Stomach (tissue), 19 donors: ENCODE data around the gene EIF4A3. TPM values are rescaled to one million over a fixed set of nuclear protein-coding genes. Genes with fewer than 3 reads are reported as not detected.

Source experiments
- DNase-seq, 2 donors: peaks; one replicate each; pipeline versions ENCODE4 v3.0.0 to v3.0.0-alpha.2; 2013 to 2019
- H3K27ac ChIP-seq, 5 donors: fragments of 200-600 bp in 4 of 5; sonication (generic) in 4 of 5; one replicate each; pipeline ENCODE4 v1.5.1; 2013 to 2019; ENCODE audit warnings: mild to moderate bottlenecking in 1 of 5, moderate library complexity in 1 of 5
- H3K27me3 ChIP-seq, 3 donors: fragments of 200-600 bp; sonication (generic); one replicate each; pipeline ENCODE4 v1.5.1; 2017 to 2019; ENCODE audit warnings: mixed run types in 1 of 3
- H3K36me3 ChIP-seq, 4 donors: fragments of 200-600 bp; sonication (generic); 1 replicate in 3 of 4; 2 replicates in 1 of 4; pipeline ENCODE4 v1.5.1; 2016 to 2019
- H3K4me1 ChIP-seq, 4 donors: fragments of 200-600 bp; sonication (generic); one replicate each; pipeline ENCODE4 v1.5.1; 2016 to 2019
- H3K4me3 ChIP-seq, 4 donors: fragments of 200-600 bp; sonication (generic) in 3 of 4; one replicate each; pipeline ENCODE4 v1.5.1; 2016 to 2019; ENCODE audit warnings: mild to moderate bottlenecking in 1 of 4
- H3K9me3 ChIP-seq, 4 donors: fragments of 200-600 bp; sonication (generic); one replicate each; pipeline ENCODE4 v1.5.1; 2016 to 2019
- CTCF ChIP-seq, 7 experiments: fragments of 450-650 bp in 4 of 7; fragments of 200-600 bp in 3 of 7; sonication (generic) in 3 of 7; IDR thresholded peaks; one replicate each; pipeline ENCODE4 v1.5.1; 2016 to 2019; ENCODE audit warnings: antibody characterized with exemption in 7 of 7, control low read depth in 2 of 7, mild to moderate bottlenecking in 1 of 7
- EP300 ChIP-seq: sonication (generic); formaldehyde crosslinking; IDR thresholded peaks from one replicate; pipeline ENCODE4 v1.6.1; 2017; ENCODE audit warnings: antibody characterized with exemption
- POLR2A ChIP-seq, 4 donors: fragments of 450-650 bp; IDR thresholded peaks; one replicate each; pipeline ENCODE4 v1.6.1; 2016; ENCODE audit warnings: antibody characterized with exemption in 4 of 4, control low read depth in 2 of 4, mild to moderate bottlenecking in 1 of 4, moderate library complexity in 1 of 4
- POLR2AphosphoS5 ChIP-seq, 3 donors: sonication (generic); formaldehyde crosslinking; IDR thresholded peaks; one replicate each; pipeline ENCODE4 v1.6.1; 2016; ENCODE audit warnings: antibody characterized with exemption in 3 of 3
- WGBS, 5 donors: extraction: QIAGEN DNeasy Blood & Tissue Kit in 3 of 5; methylation state at CpG; one replicate each; pipeline versions ENCODE4 v1.1.5 to v1.1.7; 2013 to 2018; 5-methylcytosine and 5-hydroxymethylcytosine counted together
- intact Hi-C: fragments of 100-400 bp; cut with DNase I; formaldehyde crosslinking; loops from one replicate; pipeline ENCODE4 v1.15.1; 2023; ENCODE audit warnings: low total_unique reads
- long read RNA-seq, 10 donors: transcript quantifications; one replicate each; lab custom pipeline, GENCODE V29; 2026
- polyA plus RNA-seq, 3 donors: library from polyadenylated mRNA; stranded (reverse); fragments of 200-250 nt; gene quantifications; one replicate each; pipeline ENCODE4 v1.2.3, GENCODE V29; 2013
- total RNA-seq, 5 donors: library from RNA; depleted of rRNA; stranded (reverse); fragments of >200 nt; gene quantifications; one replicate each; pipeline versions ENCODE4 v1.1.0 to v1.2.3, GENCODE V29; 2014 to 2016
- donor health status: healthy with polysubstance abuse.
- donor health status: Bipolar disorder and iron deficiency.
- donor health status: healthy.

Gene EIF4A3
- total RNA-seq, result 10 to 100 TPM; 17.5 to 78.2 (median 49.7) TPM
- polyA plus RNA-seq, result 10 to 100 TPM; 47.3 to 61.0 (median 48.7) TPM
- long read RNA-seq, donor 1, partial matches to known transcripts, result 0 of 6 reads
- long read RNA-seq, donor 1, other reads (novel, unspliced or antisense), result 0 of 6 reads
- long read RNA-seq, donor 2, transcript EIF4A3-201 (12 exons, 1,734 nt), result major isoform, 17 of 18 reads
- long read RNA-seq, donor 2, partial matches to known transcripts, result 0 of 18 reads
- long read RNA-seq, donor 2, other reads (novel, unspliced or antisense), result 0 of 18 reads
- long read RNA-seq, donor 3, transcript EIF4A3-201 (12 exons, 1,734 nt), result major isoform, 20 of 20 reads
- long read RNA-seq, donor 3, partial matches to known transcripts, result 0 of 20 reads
- long read RNA-seq, donor 3, other reads (novel, unspliced or antisense), result 0 of 20 reads
- long read RNA-seq, donor 4, partial matches to known transcripts, result 0 of 1 reads
- long read RNA-seq, donor 4, other reads (novel, unspliced or antisense), result 0 of 1 reads
- long read RNA-seq, donor 5, transcript EIF4A3-201 (12 exons, 1,734 nt), result major isoform, 29 of 31 reads
- long read RNA-seq, donor 5, partial matches to known transcripts, result 0 of 31 reads
- long read RNA-seq, donor 5, other reads (novel, unspliced or antisense), result 0 of 31 reads
- long read RNA-seq, donor 6, transcript EIF4A3-201 (12 exons, 1,734 nt), result major isoform, 34 of 37 reads
- long read RNA-seq, donor 6, partial matches to known transcripts, result 0 of 37 reads
- long read RNA-seq, donor 6, other reads (novel, unspliced or antisense), result 0 of 37 reads
- long read RNA-seq, donor 7, transcript EIF4A3-201 (12 exons, 1,734 nt), result major isoform, 22 of 25 reads
- long read RNA-seq, donor 7, partial matches to known transcripts, result 0 of 25 reads
- long read RNA-seq, donor 7, other reads (novel, unspliced or antisense), result 0 of 25 reads
- long read RNA-seq, donor 8, transcript EIF4A3-201 (12 exons, 1,734 nt), result major isoform, 30 of 39 reads
- long read RNA-seq, donor 8, partial matches to known transcripts, result 7 of 39 reads
- long read RNA-seq, donor 8, other reads (novel, unspliced or antisense), result 0 of 39 reads
- long read RNA-seq, donor 9, transcript EIF4A3-201 (12 exons, 1,734 nt), result major isoform, 13 of 19 reads
- long read RNA-seq, donor 9, partial matches to known transcripts, result 0 of 19 reads
- long read RNA-seq, donor 9, other reads (novel, unspliced or antisense), result 0 of 19 reads
- long read RNA-seq, donor 10, partial matches to known transcripts, result 0 of 4 reads
- long read RNA-seq, donor 10, other reads (novel, unspliced or antisense), result 0 of 4 reads

GRCh38 chr17:80147035-80147822 is at the start of gene EIF4A3:
Gene EIF4A3, minus strand, starts transcription at chr17:80147128. Its CDS starts 167 bp downstream, at chr17:80146961.
- peaks cover 19 to 21% (median 20%) of the 10 kb centered on the region in 4 donors for H3K36me3 ChIP-seq
- DNase-seq, result peak; percentile 98 to 100
- peak within 1 kb of the TSS; percentile 91 to 99 (median 96) for H3K27ac ChIP-seq
- H3K9me3 ChIP-seq, result no peaks in the 10 kb centered on the region
- intact Hi-C loops, result no loop called here
- H3K4me1 ChIP-seq, result peaks cover 19 to 53% (median 32%) of the 10 kb centered on the region in 4 donors
- no peaks in the 10 kb centered on the region for H3K27me3 ChIP-seq
- whole genome bisulfite sequencing, 5 donors, result 0 to 1% (median 0%) methylated on average over 7 to 90 of the region's 90 CpGs
- TF ChIP-seq POLR2AphosphoS5 (IDR thresholded peaks at IDR 0.05) (peak; percentile 95 to 99 (median 98)), CTCF (IDR thresholded peaks at IDR 0.05) (no peak), POLR2A (IDR thresholded peaks at IDR 0.05) (peak in 1 of 4 donors; percentile 47), EP300 (peak; percentile 80)
- peak within 1 kb of the TSS; percentile 68 to 88 (median 82) for H3K4me3 ChIP-seq

- TF ChIP-seq CTCF (IDR thresholded peaks at IDR 0.05) (no peak), POLR2A (IDR thresholded peaks at IDR 0.05) (no peak), POLR2AphosphoS5 (IDR thresholded peaks at IDR 0.05) (no peak), EP300 (no peak)
- intact Hi-C loops, result no loop called here
- 86 to 93% (median 90%) methylated on average over 5 to 7 of the region's 7 CpGs for WGBS, 5 donors
These were observed 49.7 kb upstream of the EIF4A3 start for GRCh38 chr17:80196652-80197051.

GRCh38 chr17:80195671-80196529 is 49.0 kb upstream of the EIF4A3 start:
- peak in 1 of 2 donors; percentile 36 for DNase-seq
- WGBS, 5 donors, result 55 to 63% (median 60%) methylated on average over 22 to 27 of the region's 27 CpGs
- intact Hi-C loops, result no loop called here

More at GRCh38 chr17:80196652-80197051, 49.7 kb upstream of the EIF4A3 start:
- DNase-seq, result no peak
- Histone ChIP-seq H3K27me3 (peaks cover 0 to 50% (median 0%) of the 10 kb centered on the region in 3 donors), H3K4me1 (no peaks in the 10 kb centered on the region), H3K27ac (no peak overlapping the region), H3K4me3 (no peak overlapping the region), H3K36me3 (no peaks in the 10 kb centered on the region), H3K9me3 (no peaks in the 10 kb centered on the region)

More at GRCh38 chr17:80195671-80196529, 49.0 kb upstream of the EIF4A3 start:
- H3K36me3 ChIP-seq, result no peaks in the 10 kb centered on the region
- H3K27ac ChIP-seq, result no peak overlapping the region
- H3K4me3 ChIP-seq, result no peak overlapping the region
- H3K9me3 ChIP-seq, result no peaks in the 10 kb centered on the region
- TF ChIP-seq CTCF (IDR thresholded peaks at IDR 0.05) (peak in 5 of 7 experiments; percentile 57 to 86 (median 61)), POLR2AphosphoS5 (IDR thresholded peaks at IDR 0.05) (no peak), EP300 (no peak), POLR2A (IDR thresholded peaks at IDR 0.05) (no peak)
- H3K4me1 ChIP-seq, result no peaks in the 10 kb centered on the region
- peaks cover 0 to 54% (median 0%) of the 10 kb centered on the region in 3 donors for H3K27me3 ChIP-seq
